HepG2 (cell line): ENCODE measurements around the gene NCKAP1. TPM values are rescaled to one million over a fixed set of nuclear protein-coding genes. Genes with fewer than 3 reads are reported as not detected.

Source experiments
- CBFB ChIP-seq: sonication (generic); formaldehyde crosslinking; IDR thresholded peaks from 2 replicates; pipeline ENCODE4 v1.4.0; 2020; ENCODE audit warnings: missing genetic modification reagents
- EEA1 ChIP-seq: sonication (generic); formaldehyde crosslinking; IDR thresholded peaks from 2 replicates; pipeline ENCODE4 v1.5.1; 2020; ENCODE audit warnings: mild to moderate bottlenecking, missing genetic modification reagents, borderline replicate concordance
- HNRNPL ChIP-seq: fragments of 200-400 bp; formaldehyde crosslinking; IDR thresholded peaks from 2 replicates; pipeline ENCODE4 v1.6.1; 2017; ENCODE audit warnings: mild to moderate bottlenecking, low read depth, low read length
- MTA3 ChIP-seq: sonication (generic); formaldehyde crosslinking; IDR thresholded peaks from 2 replicates; pipeline ENCODE4 v1.4.0; 2020; ENCODE audit warnings: missing genetic modification reagents
- NFKBIZ ChIP-seq: IDR thresholded peaks from 2 replicates; pipeline ENCODE4 v1.6.1; 2018; ENCODE audit warnings: missing genetic modification reagents, missing compliant biosample characterization
- PTBP1 ChIP-seq: fragments of 200-400 bp; formaldehyde crosslinking; IDR thresholded peaks from 2 replicates; pipeline ENCODE4 v1.6.1; 2018; ENCODE audit warnings: low read length, low read depth; ENCODE audit not compliant: poor library complexity, severe bottlenecking
- SIX4 ChIP-seq: sonication (generic); formaldehyde crosslinking; IDR thresholded peaks from 2 replicates; pipeline ENCODE4 v1.4.0; 2020; ENCODE audit warnings: missing genetic modification reagents
- SKI ChIP-seq: fragments of 450-650 bp; IDR thresholded peaks from one replicate; pipeline ENCODE4 v1.6.1; 2018; ENCODE audit warnings: mild to moderate bottlenecking; ENCODE audit not compliant: partially characterized antibody
- SRSF4 ChIP-seq: fragments of 200-400 bp; formaldehyde crosslinking; IDR thresholded peaks from one replicate; pipeline ENCODE4 v1.6.1; 2018; ENCODE audit warnings: mild to moderate bottlenecking, low read depth, low read length, moderate library complexity; ENCODE audit not compliant: poor library complexity, severe bottlenecking
- ZBTB7A ChIP-seq: sonication (generic); formaldehyde crosslinking; IDR thresholded peaks from 2 replicates; pipeline ENCODE4 v1.8.0; 2022; ENCODE audit warnings: mild to moderate bottlenecking, missing genetic modification reagents
- ZNF121 ChIP-seq: sonication (generic); formaldehyde crosslinking; IDR thresholded peaks from 2 replicates; pipeline ENCODE4 v1.5.0; 2020; ENCODE audit warnings: mild to moderate bottlenecking, missing genetic modification reagents
- ZNF138 ChIP-seq: sonication (generic); formaldehyde crosslinking; IDR thresholded peaks from 2 replicates; pipeline ENCODE4 v1.5.0; 2020; ENCODE audit warnings: mild to moderate bottlenecking, low read depth, missing genetic modification reagents
- ZNF430 ChIP-seq: sonication (generic); formaldehyde crosslinking; IDR thresholded peaks from 2 replicates; pipeline ENCODE4 v1.9.0; 2021; ENCODE audit warnings: mild to moderate bottlenecking, missing genetic modification reagents
- ZNF674 ChIP-seq: sonication (generic); formaldehyde crosslinking; IDR thresholded peaks from 2 replicates; pipeline ENCODE4 v1.5.0; 2020; ENCODE audit warnings: low read depth, mild to moderate bottlenecking, missing genetic modification reagents
- polyA plus RNA-seq, 8 experiments: library from polyadenylated mRNA; depleted of rRNA in 3 of 8; stranded (reverse) in 7 of 8; unstranded in 1 of 8; fragments of >200 nt; fragmentation: Illumina TruSeq in 4 of 8; extraction: Trizol in 4 of 8; gene quantifications; 2 replicates each; pipeline versions ENCODE4 v1.2.1 to v1.2.3, GENCODE V29; 2011 to 2016; ENCODE audit warnings: low read depth in 4 of 8, missing spikeins in 1 of 8, mixed read lengths in 1 of 8; ENCODE audit not compliant: insufficient read depth in 1 of 8
- total RNA-seq, 5 experiments: library from RNA; depleted of rRNA; stranded (reverse); fragments of >200 nt; fragmentation: Illumina TruSeq; extraction: Trizol; gene quantifications; 2 replicates each; pipeline ENCODE4 v1.2.3, GENCODE V29; 2016; ENCODE audit warnings: low read depth in 1 of 5
- TF ChIP-seq, protein P1 (sequence below): sonication (generic); formaldehyde crosslinking; conservative IDR thresholded peaks from 2 replicates; pipeline ENCODE4 v1.8.0; 2022; ENCODE audit warnings: mild to moderate bottlenecking, moderate library complexity, missing genetic modification reagents
- TF ChIP-seq, protein P2 (sequence below): sonication (generic); formaldehyde crosslinking; IDR thresholded peaks from 2 replicates; pipeline ENCODE4 v1.4.0; 2020; ENCODE audit warnings: mild to moderate bottlenecking, missing genetic modification reagents
- TF ChIP-seq, protein P3 (sequence below): sonication (generic); formaldehyde crosslinking; IDR thresholded peaks from 2 replicates; pipeline ENCODE4 v1.8.1; 2023; ENCODE audit warnings: missing genetic modification reagents, mild to moderate bottlenecking, borderline replicate concordance
- TF ChIP-seq, protein P4 (sequence below): sonication (generic); formaldehyde crosslinking; IDR thresholded peaks from 2 replicates; pipeline ENCODE4 v1.8.0; 2022; ENCODE audit warnings: missing genetic modification reagents, low read depth, mild to moderate bottlenecking, borderline replicate concordance
- TF ChIP-seq, protein P5 (sequence below): sonication (generic); formaldehyde crosslinking; IDR thresholded peaks from 2 replicates; pipeline ENCODE4 v1.5.1; 2020; ENCODE audit warnings: missing genetic modification reagents, mild to moderate bottlenecking, borderline replicate concordance
- TF ChIP-seq, protein P6 (sequence below): sonication (generic); formaldehyde crosslinking; IDR thresholded peaks from 2 replicates; pipeline ENCODE4 v1.5.0; 2020; ENCODE audit warnings: mild to moderate bottlenecking, missing genetic modification reagents
- TF ChIP-seq, protein P7 (sequence below): sonication (generic); formaldehyde crosslinking; IDR thresholded peaks from 2 replicates; pipeline ENCODE4 v1.5.0; 2020; ENCODE audit warnings: missing genetic modification reagents, mild to moderate bottlenecking, borderline replicate concordance

Gene NCKAP1
- total and polyA plus RNA-seq, 2 of the 13 experiments (the other 11 are each of a cell fraction or from before 2014, with no cell fraction given) = 72.1 to 96.3 TPM

DNA sequence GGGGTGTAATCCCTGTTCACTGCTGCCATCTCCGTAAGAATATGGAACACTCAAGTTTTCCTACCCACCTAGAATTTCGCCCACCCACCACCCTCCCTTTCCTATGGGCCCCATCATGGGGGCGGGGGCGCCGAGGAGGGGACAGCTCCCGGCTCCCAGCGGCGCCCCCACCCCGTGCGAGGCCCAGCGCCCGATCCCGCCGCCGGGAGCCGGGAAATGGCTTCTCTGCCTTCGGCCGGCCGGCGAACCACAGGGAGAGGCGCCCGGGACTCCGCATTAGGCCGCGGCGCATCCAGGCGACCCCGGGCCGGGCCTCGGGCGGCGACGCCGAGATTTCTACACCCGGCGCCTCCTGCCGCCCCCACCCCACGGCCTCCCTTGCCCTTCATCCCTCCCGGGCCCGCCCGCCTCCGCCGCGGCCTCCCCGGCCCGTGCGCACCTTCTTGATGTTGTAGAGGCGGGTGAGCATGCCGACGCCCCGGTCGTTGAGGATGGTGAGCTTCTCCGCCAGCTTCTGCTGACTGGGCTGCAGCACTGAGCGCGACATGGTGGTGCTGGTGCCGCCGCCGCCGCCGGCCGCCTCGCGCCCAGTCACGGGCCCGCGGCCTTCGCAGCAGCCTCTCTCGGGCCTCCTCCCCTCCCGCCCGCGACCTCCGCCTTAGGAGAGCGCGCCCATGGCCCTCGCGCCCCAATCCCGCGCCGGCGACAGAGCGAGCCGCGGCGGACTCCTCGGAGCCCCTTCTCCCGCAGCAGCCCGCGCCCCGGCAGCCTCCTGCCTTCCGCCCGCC, 510 bp downstream of the NCKAP1 start (continued):
- TF ChIP-seq SKI (peak; percentile 22), SIX4 (CRISPR knock-in tag) (no peak), ZBTB7A (CRISPR knock-in tag) (peak; percentile 42; the same call in 1 of the 2 replicates), ZNF430 (CRISPR knock-in tag) (peak; percentile 67; the same call in 1 of the 2 replicates), ZNF138 (CRISPR knock-in tag) (peak; percentile 93; the same call in 1 of the 2 replicates), MTA3 (CRISPR knock-in tag) (no peak), NFKBIZ (CRISPR knock-in tag) (no peak), SRSF4 (no peak), CBFB (CRISPR knock-in tag) (no peak), ZNF674 (peak; percentile 94), HNRNPL (no peak), PTBP1 (peak; percentile 35), EEA1 (CRISPR knock-in tag) (no peak), ZNF121 (0 out of 2 replicates have a peak, but pooled peaks have one; percentile 3)
- TF ChIP-seq, protein P1, sequence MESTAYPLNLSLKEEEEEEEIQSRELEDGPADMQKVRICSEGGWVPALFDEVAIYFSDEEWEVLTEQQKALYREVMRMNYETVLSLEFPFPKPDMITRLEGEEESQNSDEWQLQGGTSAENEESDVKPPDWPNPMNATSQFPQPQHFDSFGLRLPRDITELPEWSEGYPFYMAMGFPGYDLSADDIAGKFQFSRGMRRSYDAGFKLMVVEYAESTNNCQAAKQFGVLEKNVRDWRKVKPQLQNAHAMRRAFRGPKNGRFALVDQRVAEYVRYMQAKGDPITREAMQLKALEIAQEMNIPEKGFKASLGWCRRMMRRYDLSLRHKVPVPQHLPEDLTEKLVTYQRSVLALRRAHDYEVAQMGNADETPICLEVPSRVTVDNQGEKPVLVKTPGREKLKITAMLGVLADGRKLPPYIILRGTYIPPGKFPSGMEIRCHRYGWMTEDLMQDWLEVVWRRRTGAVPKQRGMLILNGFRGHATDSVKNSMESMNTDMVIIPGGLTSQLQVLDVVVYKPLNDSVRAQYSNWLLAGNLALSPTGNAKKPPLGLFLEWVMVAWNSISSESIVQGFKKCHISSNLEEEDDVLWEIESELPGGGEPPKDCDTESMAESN (CRISPR knock-in tag) = no peak; the same call in 1 of the 2 replicates
- TF ChIP-seq, protein P2, sequence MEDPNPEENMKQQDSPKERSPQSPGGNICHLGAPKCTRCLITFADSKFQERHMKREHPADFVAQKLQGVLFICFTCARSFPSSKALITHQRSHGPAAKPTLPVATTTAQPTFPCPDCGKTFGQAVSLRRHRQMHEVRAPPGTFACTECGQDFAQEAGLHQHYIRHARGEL (CRISPR knock-in tag) = no peak
- TF ChIP-seq, protein P3, sequence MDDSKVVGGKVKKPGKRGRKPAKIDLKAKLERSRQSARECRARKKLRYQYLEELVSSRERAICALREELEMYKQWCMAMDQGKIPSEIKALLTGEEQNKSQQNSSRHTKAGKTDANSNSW (CRISPR knock-in tag) = peak; percentile 9; the same call in 1 of the 2 replicates
- TF ChIP-seq, protein P4, sequence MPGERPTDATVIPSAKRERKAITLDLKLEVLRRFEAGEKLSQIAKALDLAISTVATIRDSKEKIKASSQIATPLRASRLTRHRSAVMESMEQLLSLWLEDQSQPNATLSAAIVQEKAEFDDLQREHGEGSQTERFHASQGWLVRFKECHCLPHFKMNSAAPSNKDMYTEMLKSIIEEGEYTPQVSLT (CRISPR knock-in tag) = no peak; the same call in 1 of the 2 replicates
- TF ChIP-seq, protein P5, sequence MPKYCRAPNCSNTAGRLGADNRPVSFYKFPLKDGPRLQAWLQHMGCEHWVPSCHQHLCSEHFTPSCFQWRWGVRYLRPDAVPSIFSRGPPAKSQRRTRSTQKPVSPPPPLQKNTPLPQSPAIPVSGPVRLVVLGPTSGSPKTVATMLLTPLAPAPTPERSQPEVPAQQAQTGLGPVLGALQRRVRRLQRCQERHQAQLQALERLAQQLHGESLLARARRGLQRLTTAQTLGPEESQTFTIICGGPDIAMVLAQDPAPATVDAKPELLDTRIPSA (CRISPR knock-in tag) = 0 out of 2 replicates have a peak, but pooled peaks have one; percentile 38
- TF ChIP-seq, protein P6, sequence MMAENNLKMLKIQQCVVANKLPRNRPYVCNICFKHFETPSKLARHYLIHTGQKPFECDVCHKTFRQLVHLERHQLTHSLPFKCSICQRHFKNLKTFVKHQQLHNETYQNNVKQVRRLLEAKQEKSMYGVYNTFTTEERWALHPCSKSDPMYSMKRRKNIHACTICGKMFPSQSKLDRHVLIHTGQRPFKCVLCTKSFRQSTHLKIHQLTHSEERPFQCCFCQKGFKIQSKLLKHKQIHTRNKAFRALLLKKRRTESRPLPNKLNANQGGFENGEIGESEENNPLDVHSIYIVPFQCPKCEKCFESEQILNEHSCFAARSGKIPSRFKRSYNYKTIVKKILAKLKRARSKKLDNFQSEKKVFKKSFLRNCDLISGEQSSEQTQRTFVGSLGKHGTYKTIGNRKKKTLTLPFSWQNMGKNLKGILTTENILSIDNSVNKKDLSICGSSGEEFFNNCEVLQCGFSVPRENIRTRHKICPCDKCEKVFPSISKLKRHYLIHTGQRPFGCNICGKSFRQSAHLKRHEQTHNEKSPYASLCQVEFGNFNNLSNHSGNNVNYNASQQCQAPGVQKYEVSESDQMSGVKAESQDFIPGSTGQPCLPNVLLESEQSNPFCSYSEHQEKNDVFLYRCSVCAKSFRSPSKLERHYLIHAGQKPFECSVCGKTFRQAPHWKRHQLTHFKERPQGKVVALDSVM (CRISPR knock-in tag) = peak; percentile 96
- TF ChIP-seq, protein P7, sequence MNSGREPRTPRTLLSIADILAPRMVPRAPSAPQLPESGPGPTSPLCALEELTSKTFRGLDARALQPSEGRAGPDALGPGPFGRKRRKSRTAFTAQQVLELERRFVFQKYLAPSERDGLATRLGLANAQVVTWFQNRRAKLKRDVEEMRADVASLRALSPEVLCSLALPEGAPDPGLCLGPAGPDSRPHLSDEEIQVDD (CRISPR knock-in tag) = peak; percentile 49; the same call in 1 of the 2 replicates
